Breast epithelium (tissue), 3 donors: ENCODE measurements around the gene NUP205.

Experiments
- CTCF ChIP-seq, 3 donors: fragments of 450-650 bp; IDR thresholded peaks; one replicate each; pipeline ENCODE4 v1.5.1; 2016 to 2017; ENCODE audit warnings: antibody characterized with exemption in 3 of 3, mild to moderate bottlenecking in 3 of 3, moderate library complexity in 3 of 3
- POLR2A ChIP-seq: fragments of 450-650 bp; IDR thresholded peaks from one replicate; pipeline ENCODE4 v1.6.1; 2016; ENCODE audit warnings: antibody characterized with exemption, mild to moderate bottlenecking, moderate library complexity
- POLR2AphosphoS5 ChIP-seq, 3 donors: sonication (generic); formaldehyde crosslinking; IDR thresholded peaks; one replicate each; pipeline ENCODE4 v1.6.1; 2017; ENCODE audit warnings: antibody characterized with exemption in 3 of 3

- TF ChIP-seq POLR2A (no peak), CTCF (IDR thresholded peaks at IDR 0.05) (no peak), POLR2AphosphoS5 (IDR thresholded peaks at IDR 0.05) (no peak)
Observed at GRCh38 chr7:135537453-135537852, 20.3 kb upstream of the NUP205 start.
